ENCODE measurements around the gene TMEM120B.

TMEM120B gene

DNA sequence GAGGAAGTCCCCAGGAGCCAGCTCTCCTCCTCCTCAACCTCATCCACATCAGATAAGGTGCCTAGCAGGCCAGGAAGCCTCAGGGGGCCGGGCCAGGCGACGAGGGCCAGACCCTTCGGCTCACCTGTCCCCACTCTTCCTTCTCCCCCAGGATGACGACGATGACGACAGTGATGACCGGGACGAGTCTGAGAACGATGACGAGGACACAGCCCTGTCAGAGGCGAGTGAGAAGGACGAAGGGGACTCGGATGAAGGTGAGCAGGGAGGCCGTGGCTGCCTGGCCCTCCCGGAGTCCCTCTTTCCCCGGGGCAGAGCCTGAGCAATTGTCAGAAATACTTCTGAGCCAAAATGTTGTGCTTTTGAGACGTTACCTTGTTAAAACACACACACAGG is 105.1 kb downstream of the TMEM120B start:
- DNase-seq (ENCODE audit: low spot score), result no peak
- no peak for TF ChIP-seq CTCF (IDR thresholded peaks at IDR 0.05; ENCODE audit: borderline replicate concordance, control extremely low read depth, extremely low read depth, insufficient read depth, missing control alignments)
- in situ Hi-C loops (cut with MboI; ENCODE audit: low sequenced_read_pairs, unreplicated experiment), result no loop called here

DNA sequence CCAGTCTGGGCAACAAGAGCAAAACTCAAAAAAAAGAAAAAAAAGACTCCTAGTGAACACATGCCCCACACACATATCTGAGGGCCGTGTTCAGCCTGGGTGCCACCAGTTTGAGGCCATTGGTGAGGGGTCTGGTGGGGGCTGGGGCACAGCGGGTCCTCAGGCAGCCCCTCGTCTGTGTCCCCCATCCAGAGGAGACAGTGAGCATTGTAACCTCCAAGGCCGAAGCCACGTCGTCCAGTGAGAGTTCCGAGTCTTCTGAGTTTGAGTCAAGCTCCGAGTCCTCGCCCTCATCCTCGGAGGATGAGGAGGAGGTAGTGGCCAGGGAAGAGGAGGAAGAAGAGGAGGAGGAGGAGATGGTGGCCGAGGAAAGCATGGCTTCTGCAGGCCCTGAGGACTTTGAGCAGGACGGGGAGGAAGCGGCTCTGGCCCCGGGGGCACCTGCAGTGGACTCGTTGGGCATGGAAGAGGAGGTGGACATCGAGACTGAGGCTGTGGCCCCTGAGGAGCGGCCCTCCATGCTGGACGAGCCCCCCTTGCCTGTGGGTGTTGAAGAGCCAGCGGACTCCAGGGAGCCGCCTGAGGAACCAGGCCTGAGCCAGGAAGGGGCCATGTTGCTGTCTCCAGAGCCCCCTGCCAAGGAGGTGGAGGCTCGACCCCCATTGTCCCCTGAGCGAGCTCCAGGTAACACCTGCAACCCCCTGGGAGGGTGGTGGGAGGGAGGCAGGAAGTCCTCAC is 106.8 kb downstream of the TMEM120B start:
- TF ChIP-seq CTCF (IDR thresholded peaks at IDR 0.05; ENCODE audit: borderline replicate concordance, control extremely low read depth, extremely low read depth, insufficient read depth, missing control alignments), result no peak
- in situ Hi-C loops (cut with MboI; ENCODE audit: low sequenced_read_pairs, unreplicated experiment), result no loop called here

DNA sequence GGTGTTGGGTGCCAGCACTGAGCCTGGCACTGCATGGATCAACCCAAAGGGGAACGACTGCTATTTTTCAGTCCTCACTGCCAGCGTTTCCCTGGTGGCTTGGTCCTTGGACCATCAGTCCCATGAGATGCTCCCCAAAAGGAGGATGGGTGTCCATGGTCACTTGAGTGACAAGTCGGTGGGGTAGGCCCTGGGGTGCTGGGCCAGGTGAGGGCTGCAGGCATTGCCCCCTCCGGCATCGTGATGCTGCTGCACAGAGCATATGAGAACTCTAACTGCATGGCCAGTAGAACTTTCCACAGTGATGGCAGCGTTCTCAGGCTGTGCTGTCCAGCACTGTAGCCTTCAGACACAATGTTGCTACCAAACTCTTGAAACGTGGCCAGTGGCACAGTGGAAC is 107.5 kb downstream of the TMEM120B start:
- in situ Hi-C loops (cut with MboI; ENCODE audit: low sequenced_read_pairs, unreplicated experiment), result no loop called here
- TF ChIP-seq CTCF (IDR thresholded peaks at IDR 0.05; ENCODE audit: borderline replicate concordance, control extremely low read depth, extremely low read depth, insufficient read depth, missing control alignments), result no peak
- no peak for DNase-seq (ENCODE audit: low spot score)

More for the DNA sequence above, 106.8 kb downstream of the TMEM120B start:
- DNase-seq (ENCODE audit: low spot score), result no peak

DNA sequence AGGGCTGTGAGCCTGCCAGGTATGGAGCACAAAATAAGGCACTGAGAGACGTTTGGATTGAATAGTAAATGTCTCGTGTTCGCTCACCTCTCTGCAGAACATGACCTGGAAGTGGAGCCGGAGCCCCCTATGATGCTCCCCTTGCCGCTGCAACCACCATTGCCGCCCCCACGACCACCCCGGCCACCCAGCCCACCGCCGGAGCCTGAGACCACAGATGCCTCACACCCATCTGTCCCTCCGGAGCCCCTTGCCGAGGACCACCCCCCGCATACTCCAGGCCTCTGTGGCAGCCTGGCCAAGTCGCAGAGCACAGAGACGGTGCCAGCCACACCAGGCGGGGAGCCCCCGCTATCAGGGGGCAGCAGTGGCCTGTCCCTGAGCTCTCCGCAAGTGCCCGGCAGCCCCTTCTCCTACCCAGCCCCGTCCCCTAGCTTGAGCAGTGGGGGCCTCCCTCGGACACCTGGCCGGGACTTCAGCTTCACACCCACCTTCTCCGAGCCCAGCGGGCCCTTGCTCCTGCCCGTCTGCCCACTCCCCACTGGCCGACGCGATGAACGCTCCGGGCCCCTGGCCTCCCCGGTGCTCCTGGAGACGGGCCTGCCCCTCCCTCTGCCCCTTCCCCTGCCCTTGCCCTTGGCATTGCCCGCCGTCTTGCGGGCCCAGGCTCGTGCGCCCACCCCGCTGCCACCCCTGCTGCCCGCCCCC is 110.0 kb downstream of the TMEM120B start:
- DNase-seq (ENCODE audit: low spot score), result no peak
- in situ Hi-C loops (cut with MboI; ENCODE audit: low sequenced_read_pairs, unreplicated experiment), result no loop called here
- TF ChIP-seq CTCF (IDR thresholded peaks at IDR 0.05; ENCODE audit: borderline replicate concordance, control extremely low read depth, extremely low read depth, insufficient read depth, missing control alignments), result no peak

DNA sequence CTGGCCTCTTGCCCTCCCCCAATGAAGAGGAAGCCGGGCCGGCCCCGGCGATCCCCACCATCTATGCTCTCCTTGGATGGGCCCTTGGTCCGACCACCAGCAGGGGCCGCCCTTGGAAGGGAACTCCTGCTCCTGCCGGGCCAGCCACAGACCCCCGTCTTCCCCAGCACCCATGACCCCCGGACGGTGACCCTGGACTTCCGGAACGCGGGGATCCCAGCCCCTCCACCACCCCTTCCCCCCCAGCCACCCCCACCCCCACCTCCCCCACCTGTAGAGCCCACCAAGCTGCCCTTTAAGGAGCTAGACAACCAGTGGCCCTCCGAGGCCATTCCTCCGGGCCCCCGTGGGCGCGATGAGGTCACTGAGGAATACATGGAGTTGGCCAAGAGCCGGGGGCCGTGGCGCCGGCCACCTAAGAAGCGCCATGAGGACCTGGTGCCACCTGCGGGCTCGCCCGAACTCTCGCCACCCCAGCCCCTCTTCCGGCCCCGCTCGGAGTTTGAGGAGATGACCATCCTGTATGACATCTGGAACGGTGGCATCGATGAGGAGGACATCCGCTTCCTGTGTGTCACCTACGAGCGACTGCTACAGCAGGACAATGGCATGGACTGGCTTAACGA is 110.7 kb downstream of the TMEM120B start:
- in situ Hi-C loops (cut with MboI; ENCODE audit: low sequenced_read_pairs, unreplicated experiment), result no loop called here
- DNase-seq (ENCODE audit: low spot score), result no peak
- TF ChIP-seq CTCF (IDR thresholded peaks at IDR 0.05; ENCODE audit: borderline replicate concordance, control extremely low read depth, extremely low read depth, insufficient read depth, missing control alignments), result no peak

DNA sequence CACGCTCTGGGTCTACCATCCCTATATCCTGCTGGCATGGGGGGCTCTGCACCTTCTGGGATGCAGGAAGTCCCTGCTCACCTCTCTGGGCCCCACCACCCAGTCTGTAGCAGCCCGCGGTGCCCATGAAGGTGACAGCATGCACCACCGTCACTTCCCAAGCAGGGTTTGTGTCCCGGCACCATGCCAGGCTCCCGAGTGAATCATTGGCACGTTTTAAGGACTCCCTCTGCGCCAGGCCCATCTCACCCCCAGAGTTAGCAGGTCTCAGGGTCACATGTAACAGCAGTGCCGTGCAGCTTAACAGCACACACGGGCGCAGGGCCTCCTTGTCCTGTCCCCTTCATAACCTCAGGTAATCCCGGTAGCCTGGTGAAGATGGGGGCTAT is 111.2 kb downstream of the TMEM120B start:
- in situ Hi-C loops (cut with MboI; ENCODE audit: low sequenced_read_pairs, unreplicated experiment), result no loop called here
- no peak for TF ChIP-seq CTCF (IDR thresholded peaks at IDR 0.05; ENCODE audit: borderline replicate concordance, control extremely low read depth, extremely low read depth, insufficient read depth, missing control alignments)
- DNase-seq (ENCODE audit: low spot score), result no peak

Measured in GM13976 (cell line).